Mesodermal cell (in vitro differentiated cells): ENCODE data around the gene RPS2.
"Not testable (repeated sequence)": the region's sequence is repeated elsewhere in the genome, so short reads cannot be mapped to it uniquely, and the experiment has no call there.

Source experiments
- H3K27ac ChIP-seq: 2 replicates; pipeline ENCODE4 v1.7.0; 2013; ENCODE audit warnings: mild to moderate bottlenecking, low read depth, low read length, moderate library complexity; ENCODE audit not compliant: severe bottlenecking
- H3K36me3 ChIP-seq: 2 replicates; pipeline ENCODE4 v1.7.1; 2013; ENCODE audit warnings: mild to moderate bottlenecking, low read length, moderate library complexity; ENCODE audit not compliant: control insufficient read depth, insufficient read depth
- H3K4me1 ChIP-seq: one replicate; pipeline ENCODE4 v1.7.1; 2013; ENCODE audit warnings: mild to moderate bottlenecking, low read length; ENCODE audit not compliant: insufficient read depth, control insufficient read depth, poor library complexity, severe bottlenecking
- H3K4me3 ChIP-seq: 2 replicates; pipeline ENCODE4 v1.7.0; 2013; ENCODE audit warnings: low read length, control low read depth, mild to moderate bottlenecking; ENCODE audit not compliant: insufficient read depth, poor library complexity, severe bottlenecking; ENCODE audit errors: extremely low read depth
- H3K9me3 ChIP-seq: 2 replicates; pipeline ENCODE4 v1.7.1; 2013; ENCODE audit warnings: mild to moderate bottlenecking, low read length, moderate library complexity; ENCODE audit not compliant: control insufficient read depth
- WGBS, 2 experiments: methylation state at CpG; one replicate each; pipeline ENCODE4 v1.1.5; 2013; ENCODE audit warnings: missing lambda C conversion rate in 2 of 2; ENCODE audit not compliant: insufficient coverage in 2 of 2; 5-methylcytosine and 5-hydroxymethylcytosine counted together

RPS2 gene

DNA sequence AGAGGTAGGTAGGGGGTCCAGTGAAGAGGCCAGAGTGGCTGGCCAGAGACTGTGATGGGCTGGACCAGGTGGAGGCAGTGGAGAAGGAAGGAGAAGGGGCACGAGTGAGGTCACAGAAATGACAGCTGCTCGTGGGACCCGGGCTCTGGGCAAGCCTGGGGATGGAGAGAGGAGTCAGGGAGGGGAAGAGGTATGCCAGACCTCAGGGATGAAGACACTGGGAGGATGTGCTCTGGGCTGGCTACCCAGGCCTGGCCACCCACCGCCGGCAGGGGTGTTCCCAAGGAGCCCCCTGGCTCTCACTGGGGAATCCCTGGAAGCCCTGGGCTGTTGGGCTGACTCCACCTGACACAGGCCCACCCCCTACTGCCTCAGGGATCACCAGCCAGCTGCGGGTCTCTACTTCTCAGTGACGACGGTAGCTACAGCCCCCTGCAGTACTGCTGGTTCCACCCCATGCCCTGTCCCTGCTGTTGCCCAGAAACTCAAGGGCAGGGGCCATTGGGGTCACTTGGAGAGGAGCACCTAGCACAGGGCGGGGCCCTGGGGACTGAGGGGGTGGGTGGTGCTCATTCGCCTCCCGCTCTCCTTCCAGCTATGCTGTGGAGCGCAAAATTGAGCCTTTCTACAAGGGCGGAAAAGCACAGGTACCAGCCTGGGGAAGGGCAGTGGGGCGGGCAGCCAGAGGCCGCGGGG, 9.0 kb upstream of the RPS2 start:
- Histone ChIP-seq H3K36me3 (peaks cover 48% of the 10 kb centered on the region), H3K27ac (no peak overlapping the region), H3K9me3 (no peaks in the 10 kb centered on the region), H3K4me3 (no peak overlapping the region), H3K4me1 (peaks cover 8% of the 10 kb centered on the region)
- 92 to 99% methylated on average over 13 to 14 of the region's 16 CpGs for WGBS, 2 experiments

DNA sequence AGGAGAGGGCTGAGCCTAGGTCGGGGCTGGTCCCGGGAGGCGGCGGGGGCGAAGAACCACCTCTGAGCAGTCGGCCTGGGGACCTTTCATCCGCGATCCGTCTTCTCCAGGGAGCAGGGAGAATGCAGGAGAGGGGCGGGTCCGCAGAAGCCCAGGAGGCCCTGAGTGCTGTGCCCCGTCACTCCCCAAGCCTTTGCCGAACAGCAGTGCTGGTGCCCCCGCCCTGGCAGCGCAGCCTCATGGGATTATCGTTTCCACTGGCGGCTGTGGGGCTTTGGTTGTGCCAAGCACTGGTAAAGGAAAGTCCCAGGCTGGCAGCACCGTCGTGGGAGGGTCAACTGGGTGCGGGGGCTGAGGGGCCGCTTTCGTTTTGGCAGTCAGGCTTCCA, 7.9 kb upstream of the RPS2 start:
- 5 to 6% methylated on average over 17 to 18 of the region's 22 CpGs for WGBS, 2 experiments
- peak overlapping the region; percentile 100 for H3K4me3 ChIP-seq
- H3K27ac ChIP-seq: no peak overlapping the region
- H3K9me3 ChIP-seq: no peaks in the 10 kb centered on the region
- peaks cover 8% of the 10 kb centered on the region for H3K4me1 ChIP-seq
- peaks cover 36% of the 10 kb centered on the region for H3K36me3 ChIP-seq

DNA sequence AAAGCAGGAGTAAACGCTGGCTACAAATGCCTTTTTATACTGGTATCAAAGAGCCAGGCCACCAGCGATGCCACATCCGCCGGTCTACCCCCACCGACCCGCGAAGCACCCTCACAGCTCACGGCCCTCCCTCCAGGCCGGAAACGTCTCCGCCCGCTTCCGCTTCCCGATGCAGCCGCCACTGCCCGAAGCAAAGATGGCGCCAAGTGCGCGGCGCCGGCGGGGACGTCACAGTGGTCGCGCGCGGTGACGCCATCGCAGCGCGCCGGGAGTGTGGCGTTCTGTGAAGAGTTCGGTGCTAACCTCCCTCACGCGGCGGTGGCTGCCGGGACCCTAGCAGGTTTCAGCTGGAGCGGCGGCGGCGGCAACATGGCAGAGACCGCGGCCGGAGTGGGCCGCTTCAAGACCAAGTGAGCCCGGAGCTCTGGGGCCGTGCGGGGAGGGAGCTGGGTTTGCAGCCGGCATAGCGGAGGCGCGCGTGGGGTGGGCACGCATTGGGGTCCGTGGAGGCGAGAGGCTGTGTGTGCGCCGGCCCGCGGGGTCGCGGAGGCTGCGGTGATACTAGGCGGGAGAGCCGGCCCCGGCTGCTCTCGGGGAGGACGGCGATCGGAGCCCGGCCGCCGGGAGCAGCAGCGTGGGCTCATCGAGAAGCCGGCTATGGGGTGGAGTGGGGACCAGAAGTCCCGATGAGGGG, 7.3 kb upstream of the RPS2 start, which contains the start of gene TBL3:
TSS of gene TBL3 (plus strand) at position 258 of the 694 bp plus-strand sequence. CDS start at position 370, 112 bp downstream.
- peak within 1 kb of the TSS; percentile 100 for H3K4me3 ChIP-seq
- WGBS, 2 experiments: 1% methylated on average over 57 to 74 of the region's 78 CpGs

DNA sequence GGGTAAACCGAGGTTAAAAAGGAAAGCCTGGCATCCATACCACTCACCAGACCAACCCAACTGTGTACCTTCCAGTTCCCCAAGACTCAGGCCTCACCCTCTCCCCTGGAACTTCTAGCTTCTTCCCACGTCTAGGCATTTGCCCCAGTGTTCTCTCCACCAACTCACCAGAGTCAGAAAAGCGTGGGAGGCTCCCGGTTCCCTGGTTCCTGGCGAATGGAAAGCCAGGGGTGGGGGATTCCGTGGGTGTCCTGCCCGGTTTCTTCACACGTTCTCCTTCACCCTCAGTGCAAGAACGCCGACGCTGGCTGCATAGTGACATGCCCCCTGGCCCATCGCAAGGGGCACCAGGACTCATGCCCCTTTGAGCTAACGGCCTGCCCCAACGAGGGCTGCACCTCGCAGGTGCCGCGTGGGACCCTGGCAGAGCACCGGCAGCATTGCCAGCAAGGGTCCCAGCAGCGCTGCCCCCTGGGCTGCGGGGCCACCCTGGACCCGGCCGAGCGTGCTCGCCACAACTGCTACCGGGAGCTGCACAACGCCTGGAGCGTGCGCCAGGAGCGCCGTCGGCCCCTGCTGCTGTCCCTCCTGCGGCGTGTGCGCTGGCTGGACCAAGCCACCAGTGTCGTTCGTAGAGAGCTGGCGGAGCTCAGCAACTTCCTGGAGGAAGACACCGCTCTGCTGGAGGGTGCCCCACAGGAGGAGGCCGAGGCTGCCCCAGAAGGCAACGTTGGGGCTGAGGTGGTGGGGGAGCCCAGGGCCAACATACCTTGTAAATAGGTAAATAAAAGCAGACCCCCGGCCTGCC, 3.7 kb upstream of the RPS2 start:
- H3K4me1 ChIP-seq: peaks cover 11% of the 10 kb centered on the region
- no peak overlapping the region for H3K27ac ChIP-seq
- no peak overlapping the region for H3K4me3 ChIP-seq
- WGBS, 2 experiments: 94 to 96% methylated on average over 38 to 41 of the region's 41 CpGs
- H3K36me3 ChIP-seq: peaks cover 8% of the 10 kb centered on the region
- H3K9me3 ChIP-seq: no peaks in the 10 kb centered on the region

More for the DNA sequence above, 7.3 kb upstream of the RPS2 start, which contains the start of gene TBL3:
- Histone ChIP-seq H3K9me3 (no peaks in the 10 kb centered on the region), H3K27ac (peak within 1 kb of the TSS; percentile 87), H3K4me1 (peaks cover 8% of the 10 kb centered on the region), H3K36me3 (peaks cover 31% of the 10 kb centered on the region)

DNA sequence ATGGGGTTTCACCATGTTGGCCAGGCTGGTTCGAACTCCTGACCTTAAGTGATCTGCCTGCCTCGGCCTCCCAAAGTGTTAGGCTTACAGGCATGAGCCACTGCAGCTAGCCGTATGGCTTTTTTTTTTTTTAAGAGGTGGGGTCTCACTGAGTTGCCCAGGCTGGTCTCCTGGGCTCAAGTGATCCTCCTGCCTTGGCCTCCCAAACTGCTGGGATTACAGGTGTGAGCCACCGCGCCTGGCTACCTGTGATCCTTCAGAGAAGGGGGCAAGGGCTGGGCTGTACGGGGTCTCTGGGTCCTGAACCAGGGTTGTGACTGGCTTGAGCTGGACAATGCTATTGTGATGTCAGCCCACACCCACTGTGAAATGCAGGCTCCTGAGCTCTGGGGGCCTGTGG, 1.8 kb upstream of the RPS2 start, which contains the start of gene RNF151:
TSS of gene RNF151 (plus strand) at position 397 of the 400 bp plus-strand sequence. CDS start 26 bp downstream, outside the sequence.
- H3K9me3 ChIP-seq: no peaks in the 10 kb centered on the region
- no peak within 1 kb of the TSS for H3K27ac ChIP-seq
- H3K4me3 ChIP-seq: peak within 1 kb of the TSS; percentile 96
- H3K36me3 ChIP-seq: peaks cover 25% of the 10 kb centered on the region
- H3K4me1 ChIP-seq: peaks cover 25% of the 10 kb centered on the region
- WGBS, 2 experiments: 87 to 100% methylated on average over 1 to 6 of the region's 6 CpGs

DNA sequence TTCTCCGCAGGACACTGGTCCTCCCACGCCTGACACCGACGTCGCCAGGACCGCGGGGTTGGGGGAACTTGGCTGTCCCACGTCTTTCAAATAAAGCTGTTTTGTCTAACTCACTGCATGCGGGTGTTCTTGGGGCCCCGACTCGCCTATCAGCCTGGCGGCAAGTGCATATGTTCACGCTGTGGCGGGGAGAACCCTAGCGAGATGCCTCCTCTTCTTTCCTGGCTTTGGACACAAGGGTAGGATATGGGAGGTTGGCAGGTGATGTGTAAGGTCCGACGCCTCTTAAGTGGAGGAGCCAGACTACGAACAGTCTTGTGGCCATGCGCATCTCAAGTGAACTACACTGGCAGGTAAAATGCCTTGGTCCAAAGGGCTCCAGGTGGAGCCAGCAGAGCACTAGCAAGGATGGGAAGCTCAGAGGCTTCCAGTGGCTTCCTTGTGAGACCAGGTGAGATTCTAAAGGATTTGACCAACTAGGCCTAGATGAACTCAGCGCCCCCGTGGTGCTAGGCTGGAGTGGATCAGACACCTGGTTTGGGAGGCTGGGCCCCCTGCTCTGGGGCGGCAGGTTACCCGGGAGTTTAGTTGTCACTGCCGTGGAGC, 873 bp upstream of the RPS2 start:
- 26 to 27% methylated on average over 23 to 24 of the region's 24 CpGs for WGBS, 2 experiments
- H3K36me3 ChIP-seq: peaks cover 28% of the 10 kb centered on the region
- H3K4me1 ChIP-seq: peaks cover 25% of the 10 kb centered on the region
- H3K4me3 ChIP-seq: peak overlapping the region; percentile 96
- no peaks in the 10 kb centered on the region for H3K9me3 ChIP-seq
- H3K27ac ChIP-seq: peak overlapping the region; percentile 91

DNA sequence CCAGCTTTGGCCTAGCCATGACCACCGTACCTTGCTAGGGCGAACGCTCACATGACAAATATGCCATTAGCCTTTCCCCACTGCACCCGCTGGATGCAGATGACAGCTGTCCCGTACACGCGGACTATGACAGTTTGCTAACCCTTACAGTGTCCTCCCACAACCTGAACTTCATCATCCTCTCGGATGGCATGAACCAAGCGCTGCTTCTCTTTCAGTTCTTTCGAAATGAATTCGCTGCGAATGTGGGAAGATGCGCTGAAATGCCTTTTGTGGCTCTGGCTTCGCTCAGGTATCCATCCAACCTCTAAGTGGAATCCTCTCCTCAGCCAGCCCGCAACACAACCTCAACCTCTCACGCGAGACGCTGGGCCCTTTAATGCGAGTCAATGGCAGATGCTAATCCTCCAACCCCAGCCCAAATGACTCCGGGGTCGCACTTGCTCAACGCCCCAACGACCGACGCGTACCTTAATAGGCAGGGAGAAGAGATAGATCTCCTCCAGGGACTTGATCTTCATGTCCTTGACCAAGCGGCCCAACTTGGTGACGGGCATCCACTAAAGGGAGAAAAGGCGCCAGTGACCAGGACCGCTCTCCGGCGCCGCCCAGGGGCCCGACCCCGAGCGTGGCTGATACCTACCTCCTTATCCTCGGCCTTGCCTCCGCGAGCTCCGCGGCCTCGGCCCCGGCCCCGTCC, 670 bp downstream of the RPS2 start:
- peak overlapping the region; percentile 91 for H3K27ac ChIP-seq
- H3K4me3 ChIP-seq: peak overlapping the region; percentile 96
- WGBS, 2 experiments: 2 to 3% methylated on average over 25 to 31 of the region's 44 CpGs
- peaks cover 29% of the 10 kb centered on the region for H3K4me1 ChIP-seq
- H3K9me3 ChIP-seq: no peaks in the 10 kb centered on the region
- H3K36me3 ChIP-seq: peaks cover 28% of the 10 kb centered on the region

DNA sequence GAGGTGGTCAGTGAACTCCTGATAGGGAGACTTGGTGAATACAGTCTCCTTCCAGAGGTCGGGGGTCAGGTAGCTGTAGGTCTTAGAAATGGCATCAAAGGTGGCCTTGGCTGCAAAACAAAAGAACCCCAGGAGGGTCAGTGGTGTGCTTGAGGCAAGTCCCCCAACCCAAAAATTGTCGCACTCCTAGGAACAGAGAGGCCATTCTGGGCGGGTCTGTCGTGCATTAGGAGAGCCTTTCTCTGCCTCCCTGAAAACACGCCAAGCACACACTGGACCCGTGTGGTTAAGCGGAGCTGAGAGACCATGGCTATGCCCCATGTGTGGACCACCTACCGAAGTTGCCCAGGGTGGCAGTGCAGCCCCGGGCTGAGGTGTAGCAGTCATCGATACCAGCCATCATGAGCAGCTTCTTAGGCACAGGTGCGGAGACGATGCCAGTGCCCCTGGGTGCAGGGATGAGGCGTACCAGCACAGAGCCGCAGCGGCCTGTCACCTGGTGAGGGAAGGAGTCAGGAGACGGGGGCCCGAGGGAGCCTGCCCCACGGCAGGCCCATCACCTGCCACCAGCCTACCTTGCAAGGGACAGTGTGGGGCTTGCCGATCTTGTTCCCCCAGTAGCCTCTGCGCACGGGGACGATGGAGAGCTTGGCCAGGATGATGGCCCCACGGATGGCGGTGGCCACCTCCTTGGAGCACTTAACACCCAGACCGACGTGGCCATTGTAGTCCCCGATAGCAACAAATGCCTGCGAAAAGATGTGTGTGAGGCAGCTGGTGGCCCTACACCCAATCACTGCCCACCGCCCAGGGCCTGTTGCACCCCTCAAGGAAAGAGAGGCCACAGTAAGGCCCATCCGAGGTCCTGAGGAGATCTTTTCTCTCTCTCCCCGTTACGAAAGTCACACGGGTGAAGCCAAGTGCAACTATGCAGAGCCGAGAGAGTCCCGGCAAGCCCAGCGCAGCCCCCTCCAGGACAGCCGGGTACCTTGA, 2.2 kb downstream of the RPS2 start:
- Histone ChIP-seq H3K4me3 (peak overlapping the region; percentile 96), H3K27ac (peak overlapping the region; percentile 36), H3K36me3 (peaks cover 28% of the 10 kb centered on the region), H3K4me1 (peaks cover 29% of the 10 kb centered on the region)
- not testable (repeated sequence) for H3K9me3 ChIP-seq
- WGBS, 2 experiments: 88 to 93% methylated on average over 18 to 24 of the region's 37 CpGs

DNA sequence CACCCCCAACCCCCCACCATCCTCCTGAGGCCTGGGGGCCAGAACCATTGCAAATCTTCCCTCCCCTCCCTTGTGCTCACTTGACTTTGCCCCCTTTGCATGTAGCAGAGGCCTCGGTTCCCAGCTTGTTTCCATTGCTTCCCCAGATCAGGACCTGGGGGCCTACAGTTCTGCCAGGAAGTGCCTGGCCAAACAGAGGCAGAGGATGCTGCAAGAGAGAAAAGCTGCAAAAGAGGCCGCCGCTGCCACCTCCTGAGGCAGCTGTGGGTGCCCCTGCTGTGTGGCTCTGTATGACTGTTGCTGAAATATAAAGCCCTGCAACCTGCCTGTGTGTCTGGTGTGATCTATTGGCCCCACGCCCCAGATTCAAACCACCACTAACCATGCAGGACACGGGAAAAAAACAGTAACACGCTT, 3.0 kb downstream of the RPS2 start:
- 61 to 65% methylated on average over 6 of the region's 6 CpGs for WGBS, 2 experiments
- Histone ChIP-seq H3K4me1 (peaks cover 29% of the 10 kb centered on the region), H3K9me3 (no peaks in the 10 kb centered on the region), H3K36me3 (peaks cover 28% of the 10 kb centered on the region), H3K27ac (no peak overlapping the region), H3K4me3 (no peak overlapping the region)
